Measurements from ENCODE around the gene HLF.

Gene HLF

GRCh38 chr17:55269894-55270293, 5.1 kb downstream of the HLF start:
- TF ChIP-seq POLR2AphosphoS5 (IDR thresholded peaks at IDR 0.05; ENCODE audit: low read depth) = no peak
- no peak for TF ChIP-seq GABPA (IDR thresholded peaks at IDR 0.05; ENCODE audit: low read depth)
- no peak for TF ChIP-seq SPI1 (IDR thresholded peaks at IDR 0.05; ENCODE audit: borderline replicate concordance, low read depth)
- TF ChIP-seq, protein P1, sequence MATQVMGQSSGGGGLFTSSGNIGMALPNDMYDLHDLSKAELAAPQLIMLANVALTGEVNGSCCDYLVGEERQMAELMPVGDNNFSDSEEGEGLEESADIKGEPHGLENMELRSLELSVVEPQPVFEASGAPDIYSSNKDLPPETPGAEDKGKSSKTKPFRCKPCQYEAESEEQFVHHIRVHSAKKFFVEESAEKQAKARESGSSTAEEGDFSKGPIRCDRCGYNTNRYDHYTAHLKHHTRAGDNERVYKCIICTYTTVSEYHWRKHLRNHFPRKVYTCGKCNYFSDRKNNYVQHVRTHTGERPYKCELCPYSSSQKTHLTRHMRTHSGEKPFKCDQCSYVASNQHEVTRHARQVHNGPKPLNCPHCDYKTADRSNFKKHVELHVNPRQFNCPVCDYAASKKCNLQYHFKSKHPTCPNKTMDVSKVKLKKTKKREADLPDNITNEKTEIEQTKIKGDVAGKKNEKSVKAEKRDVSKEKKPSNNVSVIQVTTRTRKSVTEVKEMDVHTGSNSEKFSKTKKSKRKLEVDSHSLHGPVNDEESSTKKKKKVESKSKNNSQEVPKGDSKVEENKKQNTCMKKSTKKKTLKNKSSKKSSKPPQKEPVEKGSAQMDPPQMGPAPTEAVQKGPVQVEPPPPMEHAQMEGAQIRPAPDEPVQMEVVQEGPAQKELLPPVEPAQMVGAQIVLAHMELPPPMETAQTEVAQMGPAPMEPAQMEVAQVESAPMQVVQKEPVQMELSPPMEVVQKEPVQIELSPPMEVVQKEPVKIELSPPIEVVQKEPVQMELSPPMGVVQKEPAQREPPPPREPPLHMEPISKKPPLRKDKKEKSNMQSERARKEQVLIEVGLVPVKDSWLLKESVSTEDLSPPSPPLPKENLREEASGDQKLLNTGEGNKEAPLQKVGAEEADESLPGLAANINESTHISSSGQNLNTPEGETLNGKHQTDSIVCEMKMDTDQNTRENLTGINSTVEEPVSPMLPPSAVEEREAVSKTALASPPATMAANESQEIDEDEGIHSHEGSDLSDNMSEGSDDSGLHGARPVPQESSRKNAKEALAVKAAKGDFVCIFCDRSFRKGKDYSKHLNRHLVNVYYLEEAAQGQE (IDR thresholded peaks at IDR 0.05; ENCODE audit: insufficient replicate concordance, low read depth) = no peak
- no peak for TF ChIP-seq CTCF (IDR thresholded peaks at IDR 0.05; ENCODE audit: insufficient read depth, low read length)
- peaks cover 25% of the 10 kb centered on the region for H3K27me3 ChIP-seq (ENCODE audit: insufficient read depth, poor library complexity, severe bottlenecking)
- no peak for DNase-seq (ENCODE audit: low read depth in 1 of 2, low spot score in 1 of 2)
- no peak overlapping the region for H3K27ac ChIP-seq (replicated peaks)
- no peak overlapping the region for H3K4me3 ChIP-seq (replicated peaks; ENCODE audit: insufficient read depth, low read length)

GRCh38 chr17:55271223-55271571, 6.4 kb downstream of the HLF start:
- no peak overlapping the region for H3K4me3 ChIP-seq (replicated peaks; ENCODE audit: insufficient read depth, low read length)
- TF ChIP-seq, protein P1 (IDR thresholded peaks at IDR 0.05; ENCODE audit: insufficient replicate concordance, low read depth) = no peak
- no peak for TF ChIP-seq SPI1 (IDR thresholded peaks at IDR 0.05; ENCODE audit: borderline replicate concordance, low read depth)
- no peak for TF ChIP-seq CTCF (IDR thresholded peaks at IDR 0.05; ENCODE audit: insufficient read depth, low read length)
- TF ChIP-seq POLR2AphosphoS5 (IDR thresholded peaks at IDR 0.05; ENCODE audit: low read depth) = no peak
- TF ChIP-seq GABPA (IDR thresholded peaks at IDR 0.05; ENCODE audit: low read depth) = no peak
- H3K27ac ChIP-seq (replicated peaks) = no peak overlapping the region

GRCh38 chr17:55271958-55272710, 7.4 kb downstream of the HLF start:
- Histone ChIP-seq H3K4me3 (replicated peaks; ENCODE audit: insufficient read depth, low read length) (no peak overlapping the region), H3K27ac (replicated peaks) (no peak overlapping the region), H3K27me3 (ENCODE audit: insufficient read depth, poor library complexity, severe bottlenecking) (peaks cover 7% of the 10 kb centered on the region)
- TF ChIP-seq, protein P1 (IDR thresholded peaks at IDR 0.05; ENCODE audit: insufficient replicate concordance, low read depth) = no peak
- no peak for TF ChIP-seq GABPA (IDR thresholded peaks at IDR 0.05; ENCODE audit: low read depth)
- TF ChIP-seq SPI1 (IDR thresholded peaks at IDR 0.05; ENCODE audit: borderline replicate concordance, low read depth) = no peak
- no peak for TF ChIP-seq CTCF (IDR thresholded peaks at IDR 0.05; ENCODE audit: insufficient read depth, low read length)
- no peak for TF ChIP-seq POLR2AphosphoS5 (IDR thresholded peaks at IDR 0.05; ENCODE audit: low read depth)
- no peak for DNase-seq (ENCODE audit: low read depth in 1 of 2, low spot score in 1 of 2)

More at GRCh38 chr17:55271223-55271571, 6.4 kb downstream of the HLF start:
- no peak for DNase-seq (ENCODE audit: low read depth in 1 of 2, low spot score in 1 of 2)
- H3K27me3 ChIP-seq (ENCODE audit: insufficient read depth, poor library complexity, severe bottlenecking) = peaks cover 16% of the 10 kb centered on the region
